ENCODE measurements around the gene PDE11A.
"Not testable (repeated sequence)": the region's sequence is repeated elsewhere in the genome, so short reads cannot be mapped to it uniquely, and the experiment has no call there.

PDE11A gene

GRCh38 chr2:178072383-178073301 lies at the start of gene PDE11A:
Gene PDE11A (minus strand): TSS chr2:178072777. CDS start chr2:178072437, 340 bp downstream.
- peak; percentile 54 for DNase-seq

- DNase-seq = no peak
Measured at GRCh38 chr2:178119179-178119922, 46.8 kb upstream of the PDE11A start.

- no peak for DNase-seq
Measured at GRCh38 chr2:178117725-178118124, 45.1 kb upstream of the PDE11A start.

- DNase-seq = no peak
Measured at GRCh38 chr2:178115271-178115670, 42.7 kb upstream of the PDE11A start.

- DNase-seq = no peak
Measured at GRCh38 chr2:178114462-178114861, 41.9 kb upstream of the PDE11A start.

- peak; percentile 21 for DNase-seq
Measured at GRCh38 chr2:178112202-178113152, 39.9 kb upstream of the PDE11A start, which contains the start of gene RBM45. Gene RBM45 (plus strand): TSS chr2:178112437. CDS start chr2:178112547, 110 bp downstream.

GRCh38 chr2:178111743-178112142 lies 39.2 kb upstream of the PDE11A start:
- no peak for DNase-seq

- DNase-seq = no peak
Measured at GRCh38 chr2:178110681-178111080, 38.1 kb upstream of the PDE11A start.

- no peak for DNase-seq
Measured at GRCh38 chr2:178109813-178110212, 37.2 kb upstream of the PDE11A start.

GRCh38 chr2:178108176-178108575 lies 35.6 kb upstream of the PDE11A start:
- DNase-seq = no peak

- DNase-seq = no peak
Measured at GRCh38 chr2:178106053-178106452, 33.5 kb upstream of the PDE11A start.

- no peak for DNase-seq
Measured at GRCh38 chr2:178105566-178105965, 33.0 kb upstream of the PDE11A start.

- no peak for DNase-seq
Measured at GRCh38 chr2:178101321-178102079, 28.9 kb upstream of the PDE11A start.

- DNase-seq = no peak
Measured at GRCh38 chr2:178093471-178093870, 20.9 kb upstream of the PDE11A start.

GRCh38 chr2:178088774-178089270 lies 16.2 kb upstream of the PDE11A start:
- no peak for DNase-seq

GRCh38 chr2:178084273-178084672 lies 11.7 kb upstream of the PDE11A start:
- DNase-seq = no peak

- no peak for DNase-seq
Measured at GRCh38 chr2:178082408-178083045, 9.9 kb upstream of the PDE11A start.

GRCh38 chr2:178079279-178079678 lies 6.7 kb upstream of the PDE11A start:
- not testable (repeated sequence) for DNase-seq

- DNase-seq = no peak
Measured at GRCh38 chr2:178076130-178076529, 3.6 kb upstream of the PDE11A start.

GRCh38 chr2:178075006-178075326 lies 2.4 kb upstream of the PDE11A start:
- DNase-seq = no peak

All from NCI-H187 treated with DMSO at 0.1 percent for 48 hours (cell line).